Central memory CD8-positive, alpha-beta T cell (primary cell): Measurements from ENCODE around the gene ATP6V1G1.

Source experiments
- ATAC-seq: fragments of 150-1000 bp; cut with Tn5 transposase; replicated peaks from 2 replicates; pipeline ENCODE4 v1.10.0; 2022; ENCODE audit warnings: mild to moderate bottlenecking, moderate FRiP score, moderate number of reproducible peaks; ENCODE audit not compliant: poor library complexity, severe bottlenecking; ENCODE audit errors: extremely low read depth
- DNase-seq, 2 donors: peaks; one replicate each; pipeline ENCODE4 v3.0.0; 2021; ENCODE audit warnings: low spot score in 2 of 2
- H3K27ac Mint-ChIP-seq: one replicate; pipeline ENCODE4 v1.8.0; 2022; ENCODE audit warnings: low read depth, mild to moderate bottlenecking, moderate library complexity, mixed read lengths
- H3K27me3 Mint-ChIP-seq: one replicate; pipeline ENCODE4 v1.8.0; 2022; ENCODE audit warnings: mixed read lengths
- H3K36me3 Mint-ChIP-seq: one replicate; pipeline ENCODE4 v1.8.0; 2022; ENCODE audit warnings: mild to moderate bottlenecking, moderate library complexity, mixed read lengths; ENCODE audit not compliant: insufficient read depth
- H3K4me1 Mint-ChIP-seq: one replicate; pipeline ENCODE4 v1.8.0; 2022; ENCODE audit warnings: mixed read lengths
- H3K4me3 Mint-ChIP-seq: one replicate; pipeline ENCODE4 v1.8.0; 2022; ENCODE audit warnings: mild to moderate bottlenecking, moderate library complexity, mixed read lengths
- H3K9me3 Mint-ChIP-seq: one replicate; pipeline ENCODE4 v1.8.0; 2022; ENCODE audit warnings: mixed read lengths

ATP6V1G1 gene

GRCh38 chr9:114606597-114607207 lies 19.1 kb downstream of the ATP6V1G1 start:
- no peaks in the 10 kb centered on the region for H3K27me3 Mint-ChIP-seq
- peaks cover 8% of the 10 kb centered on the region for H3K36me3 Mint-ChIP-seq
- H3K4me1 Mint-ChIP-seq, result peaks cover 13% of the 10 kb centered on the region
- H3K4me3 Mint-ChIP-seq, result no peak overlapping the region
- ATAC-seq (no peak), DNase-seq (no peak)
- H3K9me3 Mint-ChIP-seq, result no peaks in the 10 kb centered on the region
- no peak overlapping the region for H3K27ac Mint-ChIP-seq

- H3K27me3 Mint-ChIP-seq, result no peaks in the 10 kb centered on the region
- H3K4me1 Mint-ChIP-seq, result peaks cover 24% of the 10 kb centered on the region
- no peak overlapping the region for H3K4me3 Mint-ChIP-seq
- no peak for ATAC-seq
- no peaks in the 10 kb centered on the region for H3K9me3 Mint-ChIP-seq
- no peak for DNase-seq
- peaks cover 8% of the 10 kb centered on the region for H3K36me3 Mint-ChIP-seq
- peak overlapping the region; percentile 68 for H3K27ac Mint-ChIP-seq
Observed at GRCh38 chr9:114607671-114608524, 20.3 kb downstream of the ATP6V1G1 start.

GRCh38 chr9:114608525-114608796 lies 20.9 kb downstream of the ATP6V1G1 start:
- ATAC-seq, result no peak
- no peak for DNase-seq
- peaks cover 30% of the 10 kb centered on the region for H3K4me1 Mint-ChIP-seq
- peaks cover 7% of the 10 kb centered on the region for H3K36me3 Mint-ChIP-seq
- no peak overlapping the region for H3K4me3 Mint-ChIP-seq
- no peak overlapping the region for H3K27ac Mint-ChIP-seq
- no peaks in the 10 kb centered on the region for H3K27me3 Mint-ChIP-seq
- no peaks in the 10 kb centered on the region for H3K9me3 Mint-ChIP-seq

GRCh38 chr9:114611516-114612271 lies 24.1 kb downstream of the ATP6V1G1 start:
- Mint-ChIP-seq H3K36me3 (peaks cover 7% of the 10 kb centered on the region), H3K4me3 (peak overlapping the region; percentile 82), H3K27ac (peak overlapping the region; percentile 91), H3K9me3 (no peaks in the 10 kb centered on the region), H3K27me3 (no peaks in the 10 kb centered on the region), H3K4me1 (peaks cover 46% of the 10 kb centered on the region)
- no peak for DNase-seq
- ATAC-seq, result peak; percentile 70

- peak overlapping the region; percentile 82 for H3K4me3 Mint-ChIP-seq
- peaks cover 4% of the 10 kb centered on the region for H3K36me3 Mint-ChIP-seq
- no peaks in the 10 kb centered on the region for H3K9me3 Mint-ChIP-seq
- H3K27me3 Mint-ChIP-seq, result no peaks in the 10 kb centered on the region
- H3K27ac Mint-ChIP-seq, result peak overlapping the region; percentile 91
- peaks cover 50% of the 10 kb centered on the region for H3K4me1 Mint-ChIP-seq
- no peak for DNase-seq
- ATAC-seq, result no peak
Observed at GRCh38 chr9:114612272-114612923, 24.8 kb downstream of the ATP6V1G1 start.

- H3K36me3 Mint-ChIP-seq, result peaks cover 5% of the 10 kb centered on the region
- H3K9me3 Mint-ChIP-seq, result no peaks in the 10 kb centered on the region
- DNase-seq (no peak), ATAC-seq (no peak)
- peak overlapping the region; percentile 82 for H3K4me3 Mint-ChIP-seq
- H3K27ac Mint-ChIP-seq, result peak overlapping the region; percentile 32
- H3K4me1 Mint-ChIP-seq, result peaks cover 50% of the 10 kb centered on the region
- H3K27me3 Mint-ChIP-seq, result no peaks in the 10 kb centered on the region
Observed at GRCh38 chr9:114613087-114613486, 25.5 kb downstream of the ATP6V1G1 start.

- no peaks in the 10 kb centered on the region for H3K9me3 Mint-ChIP-seq
- H3K4me1 Mint-ChIP-seq, result peaks cover 50% of the 10 kb centered on the region
- no peak overlapping the region for H3K4me3 Mint-ChIP-seq
- DNase-seq, result no peak
- peak overlapping the region; percentile 32 for H3K27ac Mint-ChIP-seq
- ATAC-seq, result no peak
- no peaks in the 10 kb centered on the region for H3K27me3 Mint-ChIP-seq
- peaks cover 11% of the 10 kb centered on the region for H3K36me3 Mint-ChIP-seq
Observed at GRCh38 chr9:114613919-114614318, 26.4 kb downstream of the ATP6V1G1 start.

GRCh38 chr9:114614373-114614772 lies 26.8 kb downstream of the ATP6V1G1 start:
- Mint-ChIP-seq H3K27me3 (no peaks in the 10 kb centered on the region), H3K4me1 (peaks cover 49% of the 10 kb centered on the region), H3K9me3 (no peaks in the 10 kb centered on the region), H3K36me3 (peaks cover 11% of the 10 kb centered on the region), H3K27ac (no peak overlapping the region), H3K4me3 (no peak overlapping the region)
- DNase-seq (no peak), ATAC-seq (no peak)

- H3K27ac Mint-ChIP-seq, result peak overlapping the region; percentile 76
- no peak for ATAC-seq
- DNase-seq, result no peak
- no peak overlapping the region for H3K4me3 Mint-ChIP-seq
- H3K9me3 Mint-ChIP-seq, result no peaks in the 10 kb centered on the region
- H3K36me3 Mint-ChIP-seq, result peaks cover 11% of the 10 kb centered on the region
- H3K4me1 Mint-ChIP-seq, result peaks cover 44% of the 10 kb centered on the region
- H3K27me3 Mint-ChIP-seq, result no peaks in the 10 kb centered on the region
Observed at GRCh38 chr9:114616684-114617520, 29.3 kb downstream of the ATP6V1G1 start.

- peaks cover 13% of the 10 kb centered on the region for H3K36me3 Mint-ChIP-seq
- DNase-seq (no peak), ATAC-seq (no peak)
- H3K4me3 Mint-ChIP-seq, result peak overlapping the region; percentile 10
- peak overlapping the region; percentile 66 for H3K27ac Mint-ChIP-seq
- no peaks in the 10 kb centered on the region for H3K27me3 Mint-ChIP-seq
- H3K9me3 Mint-ChIP-seq, result no peaks in the 10 kb centered on the region
- peaks cover 22% of the 10 kb centered on the region for H3K4me1 Mint-ChIP-seq
Observed at GRCh38 chr9:114619191-114619761, 31.7 kb downstream of the ATP6V1G1 start.

GRCh38 chr9:114621561-114621960 lies 34.0 kb downstream of the ATP6V1G1 start:
- ATAC-seq, result no peak
- Mint-ChIP-seq H3K27ac (no peak overlapping the region), H3K36me3 (peaks cover 18% of the 10 kb centered on the region), H3K4me1 (peaks cover 15% of the 10 kb centered on the region), H3K4me3 (no peak overlapping the region), H3K27me3 (no peaks in the 10 kb centered on the region), H3K9me3 (no peaks in the 10 kb centered on the region)
- DNase-seq, result no peak
